SK-N-MC (cell line): ENCODE data around the gene PNRC1.

Source experiments
- DNase-seq: peaks from one replicate; pipeline ENCODE4 v3.0.0-alpha.2; 2011; ENCODE audit warnings: low read depth, low spot score
- H3K27ac ChIP-seq: fragments of 200-600 bp; sonication (generic); 2 replicates; pipeline ENCODE4 v1.5.1; 2016; ENCODE audit warnings: mixed run types
- H3K36me3 ChIP-seq: fragments of 200-600 bp; sonication (generic); 2 replicates; pipeline ENCODE4 v1.6.1; 2017; ENCODE audit warnings: antibody characterized with exemption, low read length, mixed read lengths; ENCODE audit not compliant: insufficient read depth
- H3K4me3 ChIP-seq: fragments of 200-600 bp; sonication (generic); 2 replicates; pipeline ENCODE4 v1.5.1; 2016
- H3K9ac ChIP-seq: fragments of 200-600 bp; sonication (generic); 2 replicates; pipeline ENCODE4 v1.8.0; 2017; ENCODE audit warnings: mixed run types, mixed read lengths; ENCODE audit not compliant: insufficient read length
- H3K9me3 ChIP-seq: fragments of 200-600 bp; sonication (generic); 2 replicates; pipeline ENCODE4 v1.6.1; 2017; ENCODE audit warnings: low read depth, mild to moderate bottlenecking, antibody characterized with exemption, low read length, moderate library complexity, mixed read lengths
- EZH2 ChIP-seq: fragments of 200-600 bp; sonication (generic); IDR thresholded peaks from one replicate; pipeline ENCODE4 v1.6.1; 2017; ENCODE audit warnings: antibody characterized with exemption
- FOXP2 ChIP-seq: optimal IDR thresholded peaks from 2 replicates; pipeline ENCODE3; 2011; ENCODE audit warnings: mild to moderate bottlenecking, moderate library complexity; ENCODE audit not compliant: insufficient read depth; ENCODE audit errors: extremely low read length, control extremely low read depth
- POLR2AphosphoS5 ChIP-seq: IDR thresholded peaks from 2 replicates; pipeline ENCODE4 v1.6.1; 2012; ENCODE audit warnings: mild to moderate bottlenecking, low read depth, low read length, borderline replicate concordance

PNRC1 gene

DNA sequence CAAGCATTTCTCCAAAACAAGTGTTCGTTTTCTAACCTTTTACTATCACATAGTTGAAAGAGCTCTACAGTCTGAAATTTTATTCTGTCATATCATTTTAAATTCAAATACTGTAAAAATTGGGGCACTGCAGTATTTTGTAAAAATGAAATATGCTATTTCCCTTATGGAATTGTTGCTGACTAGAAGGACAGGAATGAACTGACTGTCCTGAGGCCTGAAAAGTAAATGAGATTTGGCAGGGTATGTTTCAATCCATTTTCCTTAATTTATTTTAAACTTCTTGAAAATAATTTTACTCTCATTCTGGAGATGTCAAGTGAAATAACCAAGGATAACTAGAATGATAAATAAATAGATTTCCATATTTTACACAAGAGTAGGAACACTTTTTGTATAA, 11.9 kb upstream of the PNRC1 start:
- H3K4me3 ChIP-seq, result no peak overlapping the region
- no peak overlapping the region for H3K9ac ChIP-seq
- TF ChIP-seq FOXP2, result no peak
- no peak for TF ChIP-seq POLR2AphosphoS5
- TF ChIP-seq EZH2, result no peak
- no peak for DNase-seq
- H3K27ac ChIP-seq, result no peak overlapping the region
- no peaks in the 10 kb centered on the region for H3K9me3 ChIP-seq
- no peaks in the 10 kb centered on the region for H3K36me3 ChIP-seq

DNA sequence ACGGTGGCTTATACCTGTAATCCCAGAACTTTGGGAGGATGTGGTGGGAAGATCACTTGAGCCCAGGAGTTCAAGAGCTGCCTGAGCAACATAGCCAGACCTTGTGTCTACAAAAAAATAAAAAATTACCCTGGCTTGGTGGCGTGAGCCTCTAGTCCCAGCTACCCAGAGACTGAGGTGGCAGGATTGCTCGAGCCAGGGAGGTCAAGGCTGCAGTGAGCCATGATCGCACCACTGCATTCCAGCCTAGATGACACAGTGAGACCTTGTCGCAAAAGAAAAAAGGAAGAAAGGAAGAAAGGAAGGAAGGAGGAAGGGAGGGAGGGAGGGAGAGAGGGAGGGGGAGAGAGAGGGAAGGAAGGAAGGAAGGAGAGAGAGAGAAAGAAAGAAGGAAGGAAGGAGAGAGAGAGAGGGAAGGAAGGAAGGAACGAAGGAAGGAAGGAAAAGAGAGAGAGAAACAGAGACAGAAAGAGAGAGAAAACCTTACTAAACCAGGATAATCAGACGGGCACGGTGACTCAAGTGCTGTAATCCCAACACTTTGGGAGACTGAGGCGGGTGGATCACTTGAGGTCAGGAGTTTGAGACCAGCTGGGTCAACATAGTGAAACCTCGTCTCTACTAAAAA, 10.9 kb upstream of the PNRC1 start:
- H3K27ac ChIP-seq, result no peak overlapping the region
- no peak overlapping the region for H3K4me3 ChIP-seq
- no peaks in the 10 kb centered on the region for H3K36me3 ChIP-seq
- DNase-seq, result no peak
- H3K9ac ChIP-seq, result no peak overlapping the region
- TF ChIP-seq EZH2, result no peak
- TF ChIP-seq POLR2AphosphoS5, result no peak
- TF ChIP-seq FOXP2, result no peak
- H3K9me3 ChIP-seq, result no peaks in the 10 kb centered on the region

DNA sequence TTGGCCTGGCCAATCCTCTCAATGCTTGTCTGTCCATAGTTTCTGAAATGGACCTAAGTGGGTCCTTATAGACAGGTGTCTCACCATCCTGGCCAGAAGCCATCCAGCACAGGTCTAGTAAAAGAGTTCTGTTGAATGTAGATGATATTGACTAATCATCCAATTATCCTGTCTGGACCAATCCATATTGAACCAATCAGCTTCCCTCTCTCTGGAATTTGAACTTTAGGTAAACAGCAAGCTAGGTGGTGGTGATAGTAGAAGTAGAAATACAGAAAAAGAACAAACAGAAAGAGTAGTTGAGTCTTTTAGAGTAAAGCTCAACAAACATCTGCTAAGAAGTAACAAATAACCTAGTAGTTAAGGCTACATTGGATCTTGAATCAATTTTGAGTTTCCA, 9.5 kb upstream of the PNRC1 start:
- H3K36me3 ChIP-seq, result no peaks in the 10 kb centered on the region
- H3K27ac ChIP-seq, result no peak overlapping the region
- no peak overlapping the region for H3K4me3 ChIP-seq
- no peak for TF ChIP-seq FOXP2
- TF ChIP-seq EZH2, result no peak
- H3K9me3 ChIP-seq, result no peaks in the 10 kb centered on the region
- no peak for DNase-seq
- no peak overlapping the region for H3K9ac ChIP-seq

DNA sequence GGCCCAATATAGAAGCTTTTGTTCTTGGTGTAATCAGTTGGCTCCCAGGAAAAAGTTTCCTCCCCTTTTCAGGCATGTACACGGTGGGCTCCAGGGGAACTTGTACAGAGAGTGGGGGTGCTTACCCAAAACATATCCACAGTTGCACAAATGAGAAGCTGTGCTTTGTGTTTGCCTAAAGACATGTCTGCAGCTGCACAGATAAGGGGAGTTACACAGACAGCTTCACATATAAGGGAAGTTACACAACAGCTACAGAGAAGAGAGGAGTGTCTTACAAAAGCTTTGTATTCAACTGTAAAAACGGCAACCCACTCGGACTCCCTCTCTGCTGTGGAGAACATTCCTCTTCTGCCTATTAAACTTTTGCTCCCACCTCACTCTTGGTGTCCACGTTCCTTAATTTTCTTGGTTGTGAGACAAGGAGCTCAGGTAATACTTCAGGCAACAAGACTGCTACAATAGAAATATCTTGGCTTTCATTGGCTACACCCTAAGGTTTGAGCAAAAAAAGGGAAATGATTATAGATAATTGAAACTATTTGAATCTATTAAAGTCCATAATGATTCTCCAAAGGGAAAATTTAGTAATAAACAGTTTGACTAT, 7.4 kb upstream of the PNRC1 start:
- Histone ChIP-seq H3K4me3 (0 out of 2 replicates have a peak overlapping the region, but pooled peaks have one; percentile 10), H3K9me3 (no peaks in the 10 kb centered on the region), H3K27ac (no peak overlapping the region), H3K9ac (no peak overlapping the region), H3K36me3 (no peaks in the 10 kb centered on the region)
- DNase-seq, result no peak
- no peak for TF ChIP-seq FOXP2
- TF ChIP-seq EZH2, result no peak
- TF ChIP-seq POLR2AphosphoS5, result no peak

DNA sequence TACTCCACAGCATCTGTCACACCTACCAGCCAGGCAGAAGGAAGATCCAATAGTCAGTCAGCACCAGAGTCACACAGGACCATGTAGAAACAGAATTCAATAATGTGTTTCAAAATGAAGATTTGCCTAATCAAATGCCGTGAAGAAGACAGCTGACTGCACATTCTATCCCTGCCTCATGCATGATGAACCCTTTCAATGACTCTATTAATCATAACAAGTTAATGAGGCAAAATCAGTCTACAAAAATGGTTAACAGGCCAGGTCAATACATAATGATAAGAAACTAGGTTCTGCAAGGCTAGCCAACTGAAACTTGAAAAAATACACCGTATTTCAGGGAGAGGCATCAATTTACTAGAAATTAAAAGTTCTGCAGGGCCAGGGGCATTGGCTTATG, 6.7 kb upstream of the PNRC1 start:
- H3K27ac ChIP-seq, result no peak overlapping the region
- DNase-seq, result no peak
- H3K9me3 ChIP-seq, result no peaks in the 10 kb centered on the region
- TF ChIP-seq EZH2, result no peak
- no peak for TF ChIP-seq FOXP2
- no peak for TF ChIP-seq POLR2AphosphoS5
- no peaks in the 10 kb centered on the region for H3K36me3 ChIP-seq
- H3K4me3 ChIP-seq, result no peak overlapping the region
- no peak overlapping the region for H3K9ac ChIP-seq

DNA sequence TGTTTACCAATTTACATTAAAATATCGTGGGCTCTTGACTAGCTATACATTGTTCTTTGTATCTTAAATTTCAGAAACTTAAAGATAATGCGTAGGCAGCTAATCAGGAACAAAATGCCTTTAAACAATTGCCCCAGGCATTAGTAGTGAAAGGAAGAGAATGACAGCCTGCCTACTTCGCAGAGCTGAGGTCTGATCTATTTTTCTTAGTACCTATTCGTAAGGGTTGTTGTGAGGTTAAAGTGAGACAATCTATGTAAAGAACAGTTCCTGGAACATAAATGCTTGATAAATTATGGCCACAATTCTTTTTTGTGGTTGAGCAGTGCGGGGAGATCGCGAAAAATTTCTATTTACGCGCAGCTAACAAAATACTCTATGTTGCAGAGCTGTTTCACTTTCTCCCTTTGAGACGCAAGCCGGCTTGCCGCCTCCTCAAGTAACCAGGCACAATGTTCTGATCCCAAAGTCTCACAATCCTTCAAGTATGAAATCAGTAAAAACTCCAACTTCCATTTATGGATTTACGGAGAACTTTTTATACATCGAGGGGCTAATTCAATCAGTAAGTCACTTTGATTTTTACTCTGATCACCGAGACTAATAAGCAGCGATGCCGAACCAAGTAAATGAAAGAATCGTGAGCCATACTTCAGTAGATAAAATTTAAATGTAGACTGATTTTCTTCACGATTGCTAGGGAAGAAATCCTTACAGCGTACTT, 878 bp upstream of the PNRC1 start:
- TF ChIP-seq EZH2 (no peak), POLR2AphosphoS5 (no peak), FOXP2 (no peak)
- DNase-seq, result peak; percentile 48
- peak overlapping the region; percentile 94 for H3K4me3 ChIP-seq
- no peaks in the 10 kb centered on the region for H3K9me3 ChIP-seq
- H3K9ac ChIP-seq, result peak overlapping the region; percentile 92
- peaks cover 17% of the 10 kb centered on the region for H3K36me3 ChIP-seq
- H3K27ac ChIP-seq, result peak overlapping the region; percentile 98

DNA sequence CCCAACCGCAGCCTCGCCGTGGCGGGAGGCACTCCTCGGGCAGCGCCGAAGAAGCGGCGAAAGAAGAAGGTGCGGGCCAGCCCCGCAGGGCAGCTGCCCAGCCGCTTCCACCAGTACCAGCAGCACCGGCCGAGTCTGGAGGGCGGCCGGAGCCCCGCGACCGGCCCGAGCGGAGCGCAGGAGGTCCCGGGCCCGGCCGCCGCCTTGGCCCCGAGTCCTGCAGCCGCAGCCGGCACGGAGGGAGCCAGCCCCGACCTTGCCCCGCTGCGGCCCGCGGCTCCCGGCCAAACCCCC, 525 bp downstream of the PNRC1 start:
- no peak for TF ChIP-seq EZH2
- TF ChIP-seq FOXP2, result no peak
- no peak for TF ChIP-seq POLR2AphosphoS5
- Histone ChIP-seq H3K36me3 (peaks cover 29% of the 10 kb centered on the region), H3K27ac (peak overlapping the region; percentile 88), H3K4me3 (peak overlapping the region; percentile 94), H3K9ac (peak overlapping the region; percentile 93), H3K9me3 (no peaks in the 10 kb centered on the region)
- DNase-seq, result no peak

DNA sequence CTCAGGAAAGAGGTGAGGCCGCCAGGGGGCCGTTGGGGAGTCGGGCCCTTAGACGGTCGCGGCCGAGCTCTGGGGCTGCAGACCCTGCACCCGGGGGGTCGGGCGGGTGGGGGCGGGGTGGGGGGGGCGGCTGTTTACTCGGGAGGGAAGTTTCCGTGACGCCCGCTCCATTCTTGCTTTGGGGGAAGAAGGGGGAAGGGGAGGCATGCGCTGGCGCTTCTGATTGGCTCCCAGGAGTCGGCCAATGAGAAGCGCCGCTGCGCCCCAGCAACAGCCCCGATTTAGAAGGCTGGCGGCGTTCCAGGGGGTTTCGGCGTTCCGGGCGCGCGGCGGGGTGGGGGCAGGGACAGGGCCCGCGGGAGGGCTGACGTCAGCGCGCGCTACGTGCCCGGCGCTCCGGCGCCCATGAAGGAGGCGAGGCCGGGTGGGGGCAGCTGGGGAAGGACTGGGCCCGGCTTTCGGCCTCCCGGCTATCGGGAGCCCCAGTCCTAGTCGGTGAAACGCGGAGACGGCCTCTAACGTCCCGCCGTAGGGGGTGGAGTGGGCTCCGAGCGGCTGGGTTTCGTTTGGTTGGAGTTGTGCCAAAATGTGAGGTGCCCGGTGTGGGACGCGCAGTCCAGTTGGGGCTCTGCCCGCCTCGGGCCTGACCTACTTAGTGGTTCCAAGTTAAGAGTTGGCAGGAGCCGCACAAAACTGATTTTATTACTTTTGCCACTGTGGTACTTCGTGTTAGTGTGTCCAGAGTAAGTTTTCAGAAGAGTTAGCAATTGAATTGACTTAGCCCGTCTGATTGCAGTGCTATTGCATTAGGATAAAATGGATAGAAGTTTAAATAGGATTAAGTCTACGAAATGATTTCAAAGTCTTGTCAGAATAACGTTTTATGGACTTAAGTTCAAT, 1.1 kb downstream of the PNRC1 start:
- Histone ChIP-seq H3K9me3 (no peaks in the 10 kb centered on the region), H3K9ac (peak overlapping the region; percentile 97), H3K27ac (peak overlapping the region; percentile 88), H3K36me3 (peaks cover 29% of the 10 kb centered on the region), H3K4me3 (peak overlapping the region; percentile 95)
- TF ChIP-seq EZH2 (no peak), POLR2AphosphoS5 (peak; percentile 95), FOXP2 (peak; percentile 97)
- DNase-seq, result peak; percentile 90
